Measurements from ENCODE around the gene PPP1CA. TPM values are rescaled to one million over a fixed set of nuclear protein-coding genes. Genes with fewer than 3 reads are reported as not detected.
A peak's percentile ranks its signal among the peaks of the same experiment; 100 is the strongest.

Gene PPP1CA
- total RNA-seq, 4 donors from 2014 or later = 146 to 202 (median 185) TPM

DNA sequence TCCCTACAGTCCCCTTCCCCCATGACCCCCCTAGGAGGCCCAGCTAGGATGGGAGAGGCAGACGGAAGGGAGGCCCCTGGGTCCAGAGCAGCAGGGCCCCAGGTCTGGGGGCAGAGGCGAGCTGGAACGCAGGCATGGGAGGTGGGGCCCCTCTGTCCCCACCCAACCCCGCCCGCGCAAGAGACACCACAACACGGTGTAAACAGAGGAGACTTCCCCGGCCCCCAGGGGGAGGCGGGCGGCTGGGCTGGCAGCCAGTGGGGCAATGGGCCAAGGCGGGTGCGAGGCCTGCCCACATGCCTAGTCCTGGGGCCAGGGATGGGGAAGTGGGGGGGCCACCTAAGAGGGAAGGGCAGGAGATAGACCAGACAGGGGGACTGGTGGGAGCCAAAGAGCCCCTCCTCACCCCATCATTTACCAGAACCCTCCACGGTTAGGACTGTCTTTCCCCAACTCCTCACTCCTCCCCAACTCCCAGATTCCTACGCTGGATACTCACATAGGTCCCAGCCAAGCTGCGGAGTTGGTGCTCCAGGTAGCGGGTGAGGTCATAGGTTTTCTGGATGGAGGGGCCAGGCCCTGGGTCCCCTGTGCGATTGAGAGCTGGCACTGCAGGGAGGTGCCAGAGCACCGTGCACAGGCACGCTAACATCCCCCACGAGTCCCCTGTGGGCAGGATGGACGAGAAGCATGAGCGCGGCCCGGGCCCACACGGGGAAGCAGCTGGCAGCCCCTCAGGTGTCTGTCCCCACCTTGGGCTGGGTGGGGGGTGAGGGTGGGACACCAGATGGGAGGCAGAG lies 34.5 kb downstream of the PPP1CA start:
- H3K27ac ChIP-seq = peak overlapping the region in 3 of 4 donors; percentile 40 to 78 (median 77)
- H3K36me3 ChIP-seq = peaks cover 0 to 16% (median 0%) of the 10 kb centered on the region in 3 donors
- no peaks in the 10 kb centered on the region for H3K9me3 ChIP-seq
- no peak for DNase-seq
- TF ChIP-seq CTCF (IDR thresholded peaks at IDR 0.05) (no peak), POLR2A (IDR thresholded peaks at IDR 0.05) (no peak)
- peak overlapping the region in 1 of 4 donors; percentile 3 for H3K4me3 ChIP-seq
- H3K4me1 ChIP-seq = peaks cover 39 to 82% (median 51%) of the 10 kb centered on the region in 3 donors
- no peaks in the 10 kb centered on the region for H3K27me3 ChIP-seq
- intact Hi-C loops (cut with DNase I) = no loop called here
- 19 to 40% methylated on average over 1 to 9 of the region's 25 CpGs for WGBS, 2 donors

GRCh38 chr11:67366546-67366945 lies 35.1 kb downstream of the PPP1CA start:
- 20 to 40% methylated on average over 8 of the region's 8 CpGs for WGBS, 2 donors
- peaks cover 34 to 81% (median 45%) of the 10 kb centered on the region in 3 donors for H3K4me1 ChIP-seq
- H3K4me3 ChIP-seq = peak overlapping the region in 1 of 4 donors; percentile 3
- H3K36me3 ChIP-seq = peaks cover 0 to 16% (median 0%) of the 10 kb centered on the region in 3 donors
- intact Hi-C loops (cut with DNase I) = no loop called here
- H3K9me3 ChIP-seq = no peaks in the 10 kb centered on the region
- no peaks in the 10 kb centered on the region for H3K27me3 ChIP-seq
- no peak for TF ChIP-seq CTCF (IDR thresholded peaks at IDR 0.05)
- no peak for TF ChIP-seq POLR2A (IDR thresholded peaks at IDR 0.05)
- peak overlapping the region in 3 of 4 donors; percentile 40 to 78 (median 77) for H3K27ac ChIP-seq
- no peak for DNase-seq

GRCh38 chr11:67365736-67366444 lies 35.8 kb downstream of the PPP1CA start:
- no peak for DNase-seq
- H3K4me1 ChIP-seq = peaks cover 29 to 74% (median 38%) of the 10 kb centered on the region in 3 donors
- peaks cover 0 to 16% (median 0%) of the 10 kb centered on the region in 3 donors for H3K36me3 ChIP-seq
- no peaks in the 10 kb centered on the region for H3K27me3 ChIP-seq
- WGBS, 2 donors = 76 to 81% methylated on average over 14 of the region's 14 CpGs
- no peaks in the 10 kb centered on the region for H3K9me3 ChIP-seq
- H3K27ac ChIP-seq = peak overlapping the region in 3 of 4 donors; percentile 40 to 78 (median 77)
- intact Hi-C loops (cut with DNase I) = no loop called here
- H3K4me3 ChIP-seq = no peak overlapping the region
- TF ChIP-seq POLR2A (IDR thresholded peaks at IDR 0.05) (no peak), CTCF (IDR thresholded peaks at IDR 0.05) (no peak)

- 70 to 72% methylated on average over 14 to 15 of the region's 24 CpGs for WGBS, 2 donors
- Histone ChIP-seq H3K27ac (no peak overlapping the region), H3K4me1 (peaks cover 29 to 66% (median 30%) of the 10 kb centered on the region in 3 donors), H3K36me3 (peaks cover 0 to 16% (median 0%) of the 10 kb centered on the region in 3 donors), H3K4me3 (no peak overlapping the region), H3K27me3 (no peaks in the 10 kb centered on the region), H3K9me3 (no peaks in the 10 kb centered on the region)
- DNase-seq = no peak
- intact Hi-C loops (cut with DNase I) = no loop called here
- no peak for TF ChIP-seq POLR2A (IDR thresholded peaks at IDR 0.05)
- no peak for TF ChIP-seq CTCF (IDR thresholded peaks at IDR 0.05)
Measured at GRCh38 chr11:67364783-67365722, 36.6 kb downstream of the PPP1CA start.
